H9 (cell line): ENCODE measurements around the gene VIPR2. TPM values are rescaled to one million over a fixed set of nuclear protein-coding genes. Genes with fewer than 3 reads are reported as not detected.

Experiments
- DNase-seq: peaks from one replicate; pipeline ENCODE4 v3.0.0-alpha.2; 2017
- H2AFZ ChIP-seq: one replicate; pipeline ENCODE4 v1.6.1; 2013; ENCODE audit warnings: mild to moderate bottlenecking, low read length, control low read depth, moderate library complexity
- H2AK5ac ChIP-seq: 2 replicates; pipeline ENCODE4 v1.6.1; 2013; ENCODE audit warnings: low read length, control low read depth, mixed read lengths; ENCODE audit not compliant: insufficient read length
- H2BK120ac ChIP-seq: one replicate; pipeline ENCODE4 v1.6.1; 2013; ENCODE audit warnings: low read depth, mild to moderate bottlenecking, low read length, control low read depth, inconsistent platforms; ENCODE audit not compliant: poor library complexity, severe bottlenecking
- H2BK12ac ChIP-seq: 2 replicates; pipeline ENCODE4 v1.6.1; 2013; ENCODE audit warnings: low read length, control low read depth, mixed read lengths, low read depth; ENCODE audit not compliant: insufficient read length
- H2BK15ac ChIP-seq: 2 replicates; pipeline ENCODE4 v1.6.1; 2013; ENCODE audit warnings: low read depth, low read length, control low read depth
- H2BK20ac ChIP-seq: one replicate; pipeline ENCODE4 v1.6.1; 2013; ENCODE audit warnings: low read depth, mild to moderate bottlenecking, low read length, control low read depth, inconsistent platforms; ENCODE audit not compliant: poor library complexity, severe bottlenecking
- H2BK5ac ChIP-seq: 2 replicates; pipeline ENCODE4 v1.6.1; 2013; ENCODE audit warnings: low read length, control low read depth, mixed read lengths; ENCODE audit not compliant: insufficient read length
- H3K14ac ChIP-seq: 2 replicates; pipeline ENCODE4 v1.6.1; 2013; ENCODE audit warnings: low read length, control low read depth; ENCODE audit not compliant: insufficient read depth
- H3K18ac ChIP-seq: 2 replicates; pipeline ENCODE4 v1.6.1; 2013; ENCODE audit warnings: low read depth, mild to moderate bottlenecking, mixed read lengths, low read length, control low read depth; ENCODE audit not compliant: insufficient read length
- H3K23ac ChIP-seq: 2 replicates; pipeline ENCODE4 v1.6.1; 2013; ENCODE audit warnings: low read length, control low read depth, mixed read lengths, low read depth; ENCODE audit not compliant: insufficient read length
- H3K23me2 ChIP-seq: 2 replicates; pipeline ENCODE4 v1.6.1; 2013; ENCODE audit warnings: low read depth, mild to moderate bottlenecking, mixed read lengths, low read length, control low read depth; ENCODE audit not compliant: insufficient read length, poor library complexity, severe bottlenecking
- H3K27ac ChIP-seq: 2 replicates; pipeline ENCODE4 v1.5.1; 2013; ENCODE audit warnings: low read length, control low read depth, mixed read lengths, low read depth; ENCODE audit not compliant: insufficient read length
- H3K27me3 ChIP-seq: 2 replicates; pipeline ENCODE4 v1.6.1; 2013; ENCODE audit warnings: low read length, control low read depth, inconsistent platforms; ENCODE audit not compliant: insufficient read depth
- H3K4ac ChIP-seq: 2 replicates; pipeline ENCODE4 v1.6.1; 2013; ENCODE audit warnings: low read depth, mild to moderate bottlenecking, control low read depth, inconsistent platforms, low read length, moderate library complexity
- H3K4me1 ChIP-seq: 2 replicates; pipeline ENCODE4 v1.6.1; 2013; ENCODE audit warnings: low read length, control low read depth, inconsistent platforms; ENCODE audit not compliant: insufficient read depth
- H3K4me2 ChIP-seq: 2 replicates; pipeline ENCODE4 v1.6.1; 2013; ENCODE audit warnings: low read length, control low read depth, mixed read lengths; ENCODE audit not compliant: insufficient read length, insufficient read depth
- H3K56ac ChIP-seq: 2 replicates; pipeline ENCODE4 v1.6.1; 2013; ENCODE audit warnings: low read depth, mild to moderate bottlenecking, mixed read lengths, low read length, control low read depth; ENCODE audit not compliant: insufficient read length
- H3K79me1 ChIP-seq: 2 replicates; pipeline ENCODE4 v1.6.1; 2013; ENCODE audit warnings: low read depth, mild to moderate bottlenecking, moderate library complexity, low read length, control low read depth, inconsistent platforms; ENCODE audit not compliant: insufficient read depth, poor library complexity, severe bottlenecking
- H3K79me2 ChIP-seq: 2 replicates; pipeline ENCODE4 v1.6.1; 2013; ENCODE audit warnings: low read length, control low read depth, inconsistent platforms; ENCODE audit not compliant: insufficient read depth
- H3K9ac ChIP-seq: 2 replicates; pipeline ENCODE4 v1.6.1; 2013; ENCODE audit warnings: low read length, control low read depth, mixed read lengths; ENCODE audit not compliant: insufficient read length; ENCODE audit errors: extremely low read depth
- H3K9me3 ChIP-seq: one replicate; pipeline ENCODE4 v1.6.1; 2013; ENCODE audit warnings: low read depth, low read length, inconsistent platforms; ENCODE audit not compliant: control insufficient read depth
- H3T11ph ChIP-seq: one replicate; pipeline ENCODE4 v1.6.1; 2013; ENCODE audit warnings: mild to moderate bottlenecking, low read length, control low read depth, inconsistent platforms
- H4K20me1 ChIP-seq: one replicate; pipeline ENCODE4 v1.6.1; 2013; ENCODE audit not compliant: control insufficient read depth, insufficient read length, insufficient read depth
- H4K5ac ChIP-seq: 2 replicates; pipeline ENCODE4 v1.6.1; 2013; ENCODE audit warnings: low read depth, mild to moderate bottlenecking, mixed read lengths, low read length, control low read depth; ENCODE audit not compliant: insufficient read length
- H4K8ac ChIP-seq: replicated peaks from 2 replicates; pipeline ENCODE4 v1.6.1; 2013; ENCODE audit warnings: low read length, control low read depth, mixed read lengths, low read depth; ENCODE audit not compliant: insufficient read length
- H4K91ac ChIP-seq: 2 replicates; pipeline ENCODE4 v1.6.1; 2013; ENCODE audit warnings: low read depth, mild to moderate bottlenecking, moderate library complexity, mixed read lengths, low read length, control low read depth; ENCODE audit not compliant: insufficient read length
- H3K27ac Mint-ChIP-seq, 3 experiments: 2 replicates in 2 of 3; 3 replicates in 1 of 3; pipeline ENCODE4 v1.8.0; 2020 to 2021; ENCODE audit warnings: mixed read lengths in 3 of 3, mild to moderate bottlenecking in 1 of 3, moderate library complexity in 1 of 3
- H3K27me3 Mint-ChIP-seq: 2 replicates; pipeline ENCODE4 v1.8.0; 2021; ENCODE audit warnings: low read depth, mild to moderate bottlenecking, moderate library complexity, mixed read lengths
- H3K36me3 Mint-ChIP-seq, 3 experiments: 2 replicates in 2 of 3; 3 replicates in 1 of 3; pipeline ENCODE4 v1.8.0; 2020 to 2021; ENCODE audit warnings: low read depth in 3 of 3, mixed read lengths in 3 of 3; ENCODE audit not compliant: insufficient read depth in 1 of 3
- H3K4me1 Mint-ChIP-seq, 2 experiments: 2 replicates each; pipeline ENCODE4 v1.8.0; 2020; ENCODE audit warnings: mixed read lengths in 2 of 2
- H3K4me3 Mint-ChIP-seq, 2 experiments: 2 replicates in 1 of 2; 3 replicates in 1 of 2; pipeline ENCODE4 v1.8.0; 2020 to 2021; ENCODE audit warnings: mild to moderate bottlenecking in 2 of 2, mixed read lengths in 2 of 2, moderate library complexity in 1 of 2
- H3K9me3 Mint-ChIP-seq, 2 experiments: 2 replicates in 1 of 2; 3 replicates in 1 of 2; pipeline ENCODE4 v1.8.0; 2020; ENCODE audit warnings: mild to moderate bottlenecking in 2 of 2, mixed read lengths in 2 of 2, moderate library complexity in 1 of 2
- WGBS: extraction: QIAGEN DNeasy Blood & Tissue Kit; methylation state at CpG from one replicate; pipeline ENCODE4 v1.1.7; 2013; ENCODE audit warnings: missing lambda C conversion rate, low lambda C conversion rate, mixed read lengths; ENCODE audit not compliant: insufficient read length; ENCODE audit errors: extremely low coverage; 5-methylcytosine and 5-hydroxymethylcytosine counted together
- total RNA-seq: library from RNA; stranded (reverse); gene quantifications from 2 replicates; pipeline ENCODE4 v1.2.1, GENCODE V29; 2021
- TF ChIP-seq, protein P1 (sequence below): fragments of 200-600 bp; sonication (generic); conservative IDR thresholded peaks from 3 replicates; pipeline ENCODE4 v1.8.0; 2021; ENCODE audit warnings: antibody characterized with exemption, mild to moderate bottlenecking

VIPR2 gene
- total RNA-seq, 1 experiment from 2014 or later, result 1.6 TPM

DNA sequence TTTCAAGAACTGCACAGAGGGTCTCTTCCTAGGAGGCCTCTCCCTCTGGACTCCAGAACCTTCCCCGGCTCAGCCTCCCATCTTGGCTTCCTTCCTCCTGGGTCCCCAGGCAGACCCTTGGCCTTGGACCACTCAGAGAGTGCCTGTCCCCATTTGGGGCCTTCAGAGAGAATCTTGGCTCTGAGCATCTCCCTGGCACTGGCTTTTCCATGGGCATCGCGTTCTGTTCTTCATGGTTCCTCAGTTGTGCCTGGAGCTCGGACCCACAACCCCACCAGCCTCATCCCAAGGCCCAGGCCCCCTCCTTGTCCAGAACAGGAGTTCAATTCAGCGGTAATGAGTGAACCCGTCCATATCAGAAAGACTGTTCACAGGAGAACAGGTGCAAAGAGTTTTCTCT, 73.4 kb downstream of the VIPR2 start:
- no peak overlapping the region for H2BK20ac ChIP-seq
- 0 out of 7 replicates have a peak overlapping the region, but pooled peaks of 1 of the 3 experiments have one; percentile 6 for H3K27ac Mint-ChIP-seq
- H2BK5ac ChIP-seq, result no peak overlapping the region
- no CpG with 5 or more reads among the region's 6 CpGs for WGBS
- no peak overlapping the region for H3K4me3 Mint-ChIP-seq
- H3K27me3 ChIP-seq, result no peaks in the 10 kb centered on the region; the same call in 1 of the 2 replicates
- H3K27me3 Mint-ChIP-seq, result peaks cover 1% of the 10 kb centered on the region; the same call in 1 of the 2 replicates
- no peak overlapping the region for H3K27ac ChIP-seq
- no peaks in the 10 kb centered on the region for H3K79me2 ChIP-seq
- H4K20me1 ChIP-seq, result no peaks in the 10 kb centered on the region
- no peak overlapping the region for H4K91ac ChIP-seq
- no peak overlapping the region for H2AK5ac ChIP-seq
- no peak overlapping the region for H3K18ac ChIP-seq
- no peak overlapping the region for H4K8ac ChIP-seq
- H3T11ph ChIP-seq, result no peak overlapping the region
- H3K9ac ChIP-seq, result no peak overlapping the region
- no peaks in the 10 kb centered on the region for H3K9me3 ChIP-seq
- no peak overlapping the region for H2AFZ ChIP-seq
- no peaks in the 10 kb centered on the region for H3K9me3 Mint-ChIP-seq
- no peak overlapping the region for H3K56ac ChIP-seq
- H3K4me1 ChIP-seq, result no peaks in the 10 kb centered on the region
- DNase-seq, result peak; percentile 6
- H3K4ac ChIP-seq, result no peak overlapping the region
- H2BK15ac ChIP-seq, result no peak overlapping the region
- H3K23me2 ChIP-seq, result no peaks in the 10 kb centered on the region
- no peaks in the 10 kb centered on the region for H3K79me1 ChIP-seq
- no peak overlapping the region for H2BK120ac ChIP-seq
- H2BK12ac ChIP-seq, result no peak overlapping the region
- H4K5ac ChIP-seq, result no peak overlapping the region
- TF ChIP-seq, protein P1, sequence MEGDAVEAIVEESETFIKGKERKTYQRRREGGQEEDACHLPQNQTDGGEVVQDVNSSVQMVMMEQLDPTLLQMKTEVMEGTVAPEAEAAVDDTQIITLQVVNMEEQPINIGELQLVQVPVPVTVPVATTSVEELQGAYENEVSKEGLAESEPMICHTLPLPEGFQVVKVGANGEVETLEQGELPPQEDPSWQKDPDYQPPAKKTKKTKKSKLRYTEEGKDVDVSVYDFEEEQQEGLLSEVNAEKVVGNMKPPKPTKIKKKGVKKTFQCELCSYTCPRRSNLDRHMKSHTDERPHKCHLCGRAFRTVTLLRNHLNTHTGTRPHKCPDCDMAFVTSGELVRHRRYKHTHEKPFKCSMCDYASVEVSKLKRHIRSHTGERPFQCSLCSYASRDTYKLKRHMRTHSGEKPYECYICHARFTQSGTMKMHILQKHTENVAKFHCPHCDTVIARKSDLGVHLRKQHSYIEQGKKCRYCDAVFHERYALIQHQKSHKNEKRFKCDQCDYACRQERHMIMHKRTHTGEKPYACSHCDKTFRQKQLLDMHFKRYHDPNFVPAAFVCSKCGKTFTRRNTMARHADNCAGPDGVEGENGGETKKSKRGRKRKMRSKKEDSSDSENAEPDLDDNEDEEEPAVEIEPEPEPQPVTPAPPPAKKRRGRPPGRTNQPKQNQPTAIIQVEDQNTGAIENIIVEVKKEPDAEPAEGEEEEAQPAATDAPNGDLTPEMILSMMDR, result no peak
- H3K14ac ChIP-seq, result no peak overlapping the region
- no peak overlapping the region for H3K4me2 ChIP-seq
- H3K23ac ChIP-seq, result no peak overlapping the region
- H3K4me1 Mint-ChIP-seq, result peaks cover 5 to 7% of the 10 kb centered on the region in 2 experiments; a peak in 3 of 4 replicates
- no peaks in the 10 kb centered on the region; a peak in 1 of 7 replicates for H3K36me3 Mint-ChIP-seq
